Stimulated activated naive CD8-positive, alpha-beta T cell treated with anti-CD3 and anti-CD28 coated beads, Interleukin-15, Interleukin-2, amounts not matched to agents 100 ng/mL and 50 ng/mL, for 24 hours (primary cell): Measurements from ENCODE around the gene CYB561A3.
"Not testable (repeated sequence)": the region's sequence is repeated elsewhere in the genome, so short reads cannot be mapped to it uniquely, and the experiment has no call there.

ENCODE experiments used
- H3K27ac Mint-ChIP-seq: one replicate; pipeline ENCODE4 v1.8.0; 2021; ENCODE audit warnings: mild to moderate bottlenecking, mixed read lengths
- H3K27me3 Mint-ChIP-seq: one replicate; pipeline ENCODE4 v1.8.0; 2021; ENCODE audit warnings: mixed read lengths
- H3K36me3 Mint-ChIP-seq: one replicate; pipeline ENCODE4 v1.8.0; 2021; ENCODE audit warnings: low read depth, mixed read lengths
- H3K4me1 Mint-ChIP-seq: one replicate; pipeline ENCODE4 v1.8.0; 2021; ENCODE audit warnings: low read depth, mixed read lengths
- H3K4me3 Mint-ChIP-seq: one replicate; pipeline ENCODE4 v1.8.0; 2021; ENCODE audit warnings: mild to moderate bottlenecking, mixed read lengths
- H3K9me3 Mint-ChIP-seq: one replicate; pipeline ENCODE4 v1.8.0; 2021; ENCODE audit warnings: mixed read lengths

CYB561A3 gene, protein sequence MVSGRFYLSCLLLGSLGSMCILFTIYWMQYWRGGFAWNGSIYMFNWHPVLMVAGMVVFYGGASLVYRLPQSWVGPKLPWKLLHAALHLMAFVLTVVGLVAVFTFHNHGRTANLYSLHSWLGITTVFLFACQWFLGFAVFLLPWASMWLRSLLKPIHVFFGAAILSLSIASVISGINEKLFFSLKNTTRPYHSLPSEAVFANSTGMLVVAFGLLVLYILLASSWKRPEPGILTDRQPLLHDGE

DNA sequence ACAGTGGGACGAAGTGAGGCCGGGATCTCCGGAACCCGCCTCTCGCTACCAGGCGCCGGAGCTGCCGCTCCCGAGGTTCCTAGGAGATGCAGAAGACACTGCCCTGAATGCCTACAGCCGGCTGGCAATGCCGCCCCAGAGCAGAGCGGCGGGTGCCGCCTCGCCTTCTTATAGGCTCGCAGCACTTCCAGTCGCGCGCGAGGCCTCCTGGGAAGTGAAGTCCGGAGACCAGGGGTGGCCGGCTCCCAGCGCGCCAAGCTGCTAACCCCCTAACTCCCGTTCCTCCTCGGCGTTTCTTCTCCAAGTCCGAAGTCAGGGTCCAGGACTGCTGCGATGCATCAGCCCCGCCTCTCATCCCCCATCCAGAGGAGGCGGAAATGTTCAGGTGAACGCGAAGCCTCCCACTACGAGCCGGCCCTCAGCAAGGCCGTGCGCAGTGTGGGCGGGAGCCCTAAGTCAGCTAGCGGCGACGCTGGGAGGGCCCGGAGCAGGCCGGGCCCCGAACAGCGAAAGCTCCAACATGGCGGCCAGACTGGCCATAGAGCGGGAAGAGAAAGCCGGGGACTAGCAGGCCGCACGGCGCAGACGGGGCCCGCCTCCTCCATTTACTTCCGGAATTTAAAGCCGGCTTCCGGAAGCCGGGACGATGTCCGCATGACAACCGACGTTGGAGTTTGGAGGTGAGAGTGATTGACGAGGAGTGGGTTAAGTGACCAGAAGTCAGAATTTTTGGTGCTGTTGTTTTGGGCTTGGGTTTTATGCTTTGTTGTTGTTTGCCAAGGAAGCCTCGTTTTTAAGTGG lies at the start of gene CYB561A3, which contains the start of gene TMEM138:
CYB561A3 (minus strand) TSS at position 142 of the 801 bp plus-strand sequence. CDS start 5,169 bp downstream, outside the sequence.
TMEM138 (plus strand) TSS at position 634 of the 801 bp plus-strand sequence. CDS start 2,017 bp downstream, outside the sequence.
- H3K27ac Mint-ChIP-seq, result peak within 1 kb of the TSS; percentile 99
- H3K27me3 Mint-ChIP-seq, result no peaks in the 10 kb centered on the region
- peak within 1 kb of the TSS; percentile 100 for H3K4me3 Mint-ChIP-seq
- H3K4me1 Mint-ChIP-seq, result peaks cover 49% of the 10 kb centered on the region
- no peaks in the 10 kb centered on the region for H3K9me3 Mint-ChIP-seq
- H3K36me3 Mint-ChIP-seq, result peaks cover 38% of the 10 kb centered on the region

DNA sequence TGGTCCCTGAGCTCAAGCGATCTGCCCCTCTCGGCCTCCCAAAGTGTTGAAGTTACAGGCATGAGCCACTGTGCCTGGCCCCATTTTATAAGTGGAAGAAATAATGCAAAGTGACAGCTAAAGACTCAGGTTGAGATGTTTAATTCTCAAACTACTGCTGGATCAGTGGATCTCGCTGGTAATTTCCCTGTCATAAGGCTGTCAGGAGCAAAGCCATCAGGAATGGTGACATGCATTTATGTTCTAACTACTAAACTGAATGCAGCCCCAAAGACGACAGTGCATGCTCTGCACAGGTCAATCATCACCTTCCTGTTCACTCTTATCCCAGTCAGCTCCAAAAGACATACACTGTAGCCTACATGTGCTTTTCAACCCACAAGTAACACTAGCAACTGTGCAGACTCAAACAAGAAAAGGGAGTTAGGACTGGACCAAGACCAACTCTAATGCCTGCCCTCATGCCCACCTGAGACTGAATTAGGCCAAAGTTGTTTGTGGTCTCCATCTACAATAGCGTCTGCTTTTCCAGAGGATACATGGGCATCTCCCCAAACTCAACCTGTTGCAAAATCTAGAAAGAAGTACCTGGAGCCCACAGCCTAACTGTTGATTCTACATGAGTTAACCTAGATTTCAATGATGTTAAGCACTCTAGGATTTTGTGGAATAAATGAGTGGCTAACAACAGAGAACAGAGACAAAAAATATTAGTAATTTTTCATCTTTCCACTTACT lies 45.5 kb upstream of the CYB561A3 start:
- Mint-ChIP-seq H3K27me3 (no peaks in the 10 kb centered on the region), H3K9me3 (no peaks in the 10 kb centered on the region), H3K27ac (no peak overlapping the region), H3K4me3 (no peak overlapping the region), H3K36me3 (peaks cover 81% of the 10 kb centered on the region), H3K4me1 (no peaks in the 10 kb centered on the region)

DNA sequence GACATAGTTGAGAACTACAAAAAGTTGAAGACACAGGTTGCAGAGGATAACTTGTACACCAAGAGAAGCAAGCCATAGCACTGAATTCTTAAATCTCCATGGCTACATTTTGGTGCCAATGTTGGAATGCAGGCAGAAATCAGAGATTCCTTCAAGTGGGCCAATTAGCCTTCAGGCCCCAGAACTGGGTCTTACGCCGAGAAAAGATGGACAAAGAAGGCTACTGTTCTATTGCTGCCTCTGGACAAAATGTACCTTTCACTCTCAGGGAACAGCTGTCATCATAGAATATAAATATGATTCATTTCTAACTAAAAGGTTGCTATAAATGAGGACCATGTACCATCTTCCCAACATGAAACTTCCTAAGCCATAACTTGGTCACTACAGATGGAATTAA lies 44.4 kb upstream of the CYB561A3 start:
- no peak overlapping the region for H3K27ac Mint-ChIP-seq
- no peaks in the 10 kb centered on the region for H3K27me3 Mint-ChIP-seq
- H3K4me1 Mint-ChIP-seq, result no peaks in the 10 kb centered on the region
- H3K36me3 Mint-ChIP-seq, result peaks cover 78% of the 10 kb centered on the region
- no peaks in the 10 kb centered on the region for H3K9me3 Mint-ChIP-seq
- H3K4me3 Mint-ChIP-seq, result no peak overlapping the region

DNA sequence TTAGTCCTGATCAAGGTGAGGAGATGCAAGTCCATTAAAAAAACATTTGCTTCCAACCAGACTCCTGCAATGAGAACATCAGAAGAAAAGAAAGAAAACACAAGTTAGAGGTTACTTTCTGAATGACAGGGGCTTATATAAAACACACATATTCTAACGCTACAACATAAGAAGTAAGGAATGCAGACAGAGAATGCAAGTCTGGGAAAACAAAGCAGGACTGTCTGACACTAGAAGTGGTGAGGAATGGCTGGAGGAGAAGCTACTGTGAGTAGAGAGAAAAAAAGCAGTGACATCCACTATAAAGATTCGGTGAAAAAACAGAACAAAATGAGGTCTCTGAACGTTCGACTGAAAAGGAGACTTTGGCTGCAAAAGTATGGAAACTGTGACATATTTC lies 43.0 kb upstream of the CYB561A3 start:
- H3K36me3 Mint-ChIP-seq, result peaks cover 76% of the 10 kb centered on the region

DNA sequence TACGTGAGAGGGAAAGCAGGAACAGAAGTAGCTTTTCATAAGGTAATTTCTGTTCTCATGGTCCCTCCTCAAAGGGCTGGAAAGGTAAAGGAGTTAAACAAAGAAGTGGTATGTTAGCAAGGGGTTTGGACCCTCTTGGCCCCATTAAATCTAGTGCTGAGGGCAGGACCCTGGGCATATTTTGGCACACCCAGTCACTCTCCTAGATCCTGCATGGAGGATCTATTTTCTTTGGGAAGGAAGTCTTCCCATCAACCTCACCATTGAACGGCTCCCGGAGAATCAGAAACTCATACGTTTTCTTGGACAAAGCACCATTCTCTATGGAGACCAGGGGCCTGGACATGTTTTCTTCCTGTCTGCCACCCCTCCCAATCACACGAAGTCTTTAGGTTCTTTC lies 42.4 kb upstream of the CYB561A3 start:
- Mint-ChIP-seq H3K9me3 (no peaks in the 10 kb centered on the region), H3K27ac (no peak overlapping the region), H3K4me3 (no peak overlapping the region), H3K4me1 (no peaks in the 10 kb centered on the region), H3K36me3 (peaks cover 77% of the 10 kb centered on the region), H3K27me3 (no peaks in the 10 kb centered on the region)

More for the DNA sequence above, 43.0 kb upstream of the CYB561A3 start:
- Mint-ChIP-seq H3K4me3 (no peak overlapping the region), H3K27me3 (no peaks in the 10 kb centered on the region), H3K27ac (no peak overlapping the region), H3K9me3 (no peaks in the 10 kb centered on the region), H3K4me1 (no peaks in the 10 kb centered on the region)

DNA sequence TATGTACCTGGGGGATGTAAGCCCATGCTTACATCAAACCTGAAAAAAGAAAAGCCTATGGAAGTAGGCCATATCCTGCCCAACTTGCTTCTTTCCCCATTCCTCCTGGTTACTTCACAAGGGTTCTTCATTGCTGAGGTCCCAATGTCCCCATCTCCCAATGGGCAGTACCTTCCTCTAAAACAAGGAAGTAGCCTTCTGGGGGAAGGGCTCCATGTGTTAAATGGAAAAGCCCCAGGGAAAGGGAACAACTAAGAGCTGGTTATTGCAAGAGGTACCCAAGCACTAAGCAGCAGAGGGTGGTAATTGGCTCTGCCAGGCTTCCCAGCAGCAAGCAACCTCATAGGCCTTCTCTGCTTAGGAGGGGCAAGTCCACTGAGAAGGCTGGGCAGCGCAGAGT lies 42.0 kb upstream of the CYB561A3 start:
- no peaks in the 10 kb centered on the region for H3K27me3 Mint-ChIP-seq
- H3K4me1 Mint-ChIP-seq, result no peaks in the 10 kb centered on the region
- H3K4me3 Mint-ChIP-seq, result no peak overlapping the region
- no peak overlapping the region for H3K27ac Mint-ChIP-seq
- peaks cover 79% of the 10 kb centered on the region for H3K36me3 Mint-ChIP-seq
- H3K9me3 Mint-ChIP-seq, result no peaks in the 10 kb centered on the region

DNA sequence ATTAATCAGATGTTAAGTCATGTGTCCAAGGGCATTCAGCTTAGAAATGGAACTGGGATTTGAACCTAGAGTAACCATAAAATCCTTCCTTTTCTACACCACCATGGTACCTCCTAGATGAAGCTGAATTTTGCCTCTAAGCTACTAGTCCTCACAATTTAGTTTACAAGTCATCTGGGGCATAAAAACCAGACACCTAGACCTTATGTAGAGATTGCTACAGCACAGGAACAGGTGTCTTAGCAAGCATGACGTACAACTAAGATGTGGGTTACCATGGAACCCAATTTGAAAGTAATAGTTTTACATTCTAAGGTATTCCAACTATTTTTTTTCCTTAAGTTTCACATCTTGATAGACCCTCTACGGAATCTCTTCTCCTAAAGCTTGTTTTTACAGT lies 39.9 kb upstream of the CYB561A3 start:
- Mint-ChIP-seq H3K4me1 (no peaks in the 10 kb centered on the region), H3K27ac (no peak overlapping the region), H3K27me3 (no peaks in the 10 kb centered on the region), H3K4me3 (no peak overlapping the region), H3K36me3 (peaks cover 66% of the 10 kb centered on the region), H3K9me3 (no peaks in the 10 kb centered on the region)

DNA sequence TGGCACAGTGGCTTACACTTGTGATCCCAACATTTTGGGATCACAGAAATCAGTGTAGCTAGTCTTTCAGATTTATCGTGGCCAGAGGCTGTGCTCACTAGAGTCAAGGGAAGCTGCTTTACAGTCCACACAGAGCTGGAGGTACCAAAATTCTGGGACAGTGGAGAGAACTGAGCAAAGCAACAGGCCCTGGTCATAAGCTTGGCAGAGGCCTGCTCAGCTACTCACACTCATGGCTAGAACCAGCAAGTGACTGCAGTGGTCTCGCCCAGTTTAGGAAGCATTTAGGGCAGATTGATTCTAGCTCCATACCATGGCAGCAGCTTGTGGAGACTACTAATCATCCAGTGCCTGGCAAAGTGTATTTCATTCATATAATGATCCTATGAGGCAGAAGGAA lies 39.5 kb upstream of the CYB561A3 start:
- Mint-ChIP-seq H3K4me1 (no peaks in the 10 kb centered on the region), H3K4me3 (no peak overlapping the region), H3K36me3 (peaks cover 62% of the 10 kb centered on the region), H3K9me3 (no peaks in the 10 kb centered on the region), H3K27ac (peak overlapping the region; percentile 7), H3K27me3 (no peaks in the 10 kb centered on the region)

DNA sequence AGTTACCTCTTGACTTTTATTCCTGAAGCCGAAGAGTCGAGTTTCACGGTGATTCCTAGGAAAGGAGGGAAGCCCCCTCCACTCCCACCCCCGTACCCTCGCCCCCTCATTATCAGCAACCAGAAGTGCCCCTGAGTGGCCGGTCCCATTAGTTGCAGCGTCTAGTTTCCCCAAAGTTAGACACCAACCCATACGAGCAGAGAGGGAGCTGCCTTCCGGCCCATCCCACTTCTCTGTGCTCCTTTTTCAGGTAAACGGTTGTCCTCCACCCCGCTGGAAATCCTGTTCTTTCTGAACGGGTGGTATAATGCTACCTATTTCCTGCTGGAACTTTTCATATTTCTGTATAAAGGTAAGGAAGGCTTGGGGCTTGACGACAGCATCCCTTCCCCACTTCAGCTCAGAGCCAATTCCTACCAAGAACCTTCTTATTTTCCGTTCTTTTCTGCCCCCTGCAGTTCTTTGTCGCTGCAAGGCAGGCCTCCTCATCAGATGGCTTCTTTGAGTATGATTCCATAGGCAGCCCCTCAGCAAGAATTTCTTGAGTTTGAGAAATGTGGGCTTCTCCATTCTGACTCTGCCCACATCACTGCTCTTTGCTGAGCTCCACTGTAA lies 31.4 kb upstream of the CYB561A3 start:
- peaks cover 26% of the 10 kb centered on the region for H3K4me1 Mint-ChIP-seq
- peaks cover 11% of the 10 kb centered on the region for H3K36me3 Mint-ChIP-seq
- peak overlapping the region; percentile 91 for H3K4me3 Mint-ChIP-seq
- peak overlapping the region; percentile 92 for H3K27ac Mint-ChIP-seq
- no peaks in the 10 kb centered on the region for H3K9me3 Mint-ChIP-seq
- no peaks in the 10 kb centered on the region for H3K27me3 Mint-ChIP-seq

DNA sequence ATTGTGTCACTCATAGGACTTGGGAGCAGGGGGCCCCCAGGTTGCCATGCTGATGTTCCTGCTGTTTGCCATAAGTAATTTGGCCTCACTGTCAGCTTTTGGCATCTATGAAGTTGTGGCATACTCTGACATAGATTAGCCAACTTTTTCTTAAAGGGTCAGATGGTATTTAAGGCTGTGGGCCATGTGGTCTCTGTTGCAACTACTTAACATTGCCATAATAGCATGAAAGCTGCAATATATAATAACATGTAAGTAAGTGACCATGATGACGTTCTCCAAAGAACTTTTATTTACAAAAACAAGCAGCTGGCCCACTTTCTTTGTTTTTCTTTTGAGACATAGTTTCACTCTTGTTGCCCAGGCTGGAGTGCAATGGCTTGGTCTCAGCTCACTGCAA lies 28.5 kb upstream of the CYB561A3 start:
- H3K27me3 Mint-ChIP-seq, result no peaks in the 10 kb centered on the region
- no peak overlapping the region for H3K4me3 Mint-ChIP-seq
- H3K9me3 Mint-ChIP-seq, result no peaks in the 10 kb centered on the region
- H3K36me3 Mint-ChIP-seq, result peaks cover 3% of the 10 kb centered on the region
- H3K27ac Mint-ChIP-seq, result no peak overlapping the region
- H3K4me1 Mint-ChIP-seq, result peaks cover 33% of the 10 kb centered on the region

DNA sequence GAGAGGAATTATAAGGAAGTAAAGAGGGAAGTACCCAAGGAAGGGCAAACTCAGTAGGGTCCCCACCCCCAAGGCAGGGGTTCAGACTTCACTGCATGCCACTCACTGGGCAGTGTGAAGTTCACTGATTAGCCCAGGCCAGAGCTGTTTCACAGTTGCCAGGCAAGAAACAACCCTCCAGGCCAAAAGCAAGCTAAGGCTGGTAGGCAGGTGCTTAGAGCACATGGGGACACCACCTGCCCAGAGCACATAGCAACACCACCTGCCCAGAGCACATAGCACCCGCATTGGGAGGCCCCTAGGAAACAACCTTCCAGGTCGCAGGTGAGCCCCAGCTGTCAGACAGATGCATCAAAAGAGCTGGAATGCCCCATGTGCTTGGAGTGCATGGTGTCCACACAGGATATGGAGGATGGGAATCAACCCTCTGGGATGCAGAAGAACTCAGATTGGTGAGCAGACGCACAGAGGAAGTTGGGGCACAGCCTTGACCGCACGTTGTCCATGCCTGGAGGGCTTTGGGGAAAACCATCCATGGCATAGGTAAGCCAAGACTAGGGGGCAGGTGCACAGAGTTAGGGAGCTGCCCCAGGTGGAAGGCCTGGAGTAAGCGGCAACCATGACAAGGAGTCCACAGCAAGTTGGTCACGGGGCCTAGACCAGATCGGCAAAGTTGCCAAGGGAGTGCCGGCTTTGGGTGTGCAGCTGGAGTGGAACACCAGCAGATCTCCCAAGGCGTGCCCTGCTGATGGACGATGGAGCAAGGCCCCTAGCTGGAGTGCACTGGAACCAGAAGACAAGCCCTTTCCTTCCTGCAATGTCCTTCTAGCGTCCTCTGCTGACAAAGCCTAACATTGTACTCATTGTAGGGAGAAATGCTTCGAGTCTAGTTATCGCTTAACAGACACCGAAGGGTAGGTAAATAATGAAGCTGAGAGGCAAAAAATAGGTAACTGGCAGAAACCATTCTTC lies 22.9 kb upstream of the CYB561A3 start:
- no peak overlapping the region for H3K27ac Mint-ChIP-seq
- H3K27me3 Mint-ChIP-seq, result no peaks in the 10 kb centered on the region
- no peak overlapping the region for H3K4me3 Mint-ChIP-seq
- H3K4me1 Mint-ChIP-seq, result peaks cover 9% of the 10 kb centered on the region
- H3K36me3 Mint-ChIP-seq, result no peaks in the 10 kb centered on the region
- no peaks in the 10 kb centered on the region for H3K9me3 Mint-ChIP-seq

DNA sequence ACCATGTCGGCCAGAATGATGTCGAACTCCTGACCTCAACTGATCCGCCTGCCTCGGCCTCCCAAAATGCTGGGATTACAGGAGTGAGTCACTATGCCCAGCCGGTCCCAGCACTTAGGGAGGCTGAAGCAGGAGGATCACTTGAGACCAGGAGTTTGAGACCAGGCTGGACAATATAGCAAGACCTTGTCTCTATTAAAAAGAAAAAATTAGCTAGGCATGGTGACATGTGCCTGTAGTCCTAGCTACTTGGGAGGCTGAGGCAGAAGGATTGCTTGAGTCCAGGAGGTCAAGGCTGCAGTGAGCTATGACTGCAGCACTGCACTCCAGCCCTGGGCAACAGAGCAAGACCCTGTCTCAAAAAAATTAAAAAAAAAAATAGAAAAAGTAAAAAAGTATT lies 22.2 kb upstream of the CYB561A3 start:
- H3K9me3 Mint-ChIP-seq, H3K4me1 Mint-ChIP-seq, H3K27me3 Mint-ChIP-seq: not testable (repeated sequence)

DNA sequence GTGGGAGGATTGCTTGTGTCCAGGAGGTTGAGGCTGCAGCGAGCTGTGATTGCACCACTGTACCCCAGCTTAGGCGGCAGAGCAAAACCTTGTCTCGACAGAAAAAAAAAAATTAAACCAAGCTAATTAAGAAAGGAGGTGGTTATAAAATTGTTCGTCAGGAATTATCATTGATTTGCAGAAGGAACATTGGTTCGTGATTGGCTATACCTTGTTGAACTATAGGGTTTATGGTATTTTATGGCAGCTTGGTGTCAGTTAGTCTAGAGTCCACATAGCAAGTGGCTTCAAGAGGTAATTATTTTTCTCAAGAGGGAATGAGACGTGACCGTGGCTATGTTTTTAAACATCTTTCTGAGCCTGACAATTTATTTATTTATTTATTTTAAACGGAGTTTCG lies 19.2 kb upstream of the CYB561A3 start:
- Mint-ChIP-seq H3K27me3 (no peaks in the 10 kb centered on the region), H3K27ac (no peak overlapping the region), H3K4me1 (peaks cover 9% of the 10 kb centered on the region), H3K36me3 (peaks cover 14% of the 10 kb centered on the region), H3K9me3 (no peaks in the 10 kb centered on the region), H3K4me3 (no peak overlapping the region)

More for the DNA sequence above, 22.2 kb upstream of the CYB561A3 start:
- H3K4me3 Mint-ChIP-seq, H3K27ac Mint-ChIP-seq, H3K36me3 Mint-ChIP-seq: not testable (repeated sequence)
